HG03520 (cell line): Measurements from ENCODE around the gene CRABP2.

ENCODE experiments used
- ATAC-seq: cut with Tn5 transposase; IDR thresholded peaks from one replicate; pipeline ENCODE4 v1.9.1; 2021; ENCODE audit warnings: mild to moderate bottlenecking, moderate library complexity; ENCODE audit not compliant: unreplicated experiment

Gene CRABP2

GRCh38 chr1:156691665-156692440 is 13.5 kb downstream of the CRABP2 start:
- ATAC-seq, result no peak

GRCh38 chr1:156691191-156691590 is 14.2 kb downstream of the CRABP2 start:
- no peak for ATAC-seq

- no peak for ATAC-seq
Measured at GRCh38 chr1:156690675-156691036, 14.7 kb downstream of the CRABP2 start.

GRCh38 chr1:156689953-156690674 is 15.3 kb downstream of the CRABP2 start:
- no peak for ATAC-seq

- no peak for ATAC-seq
Measured at GRCh38 chr1:156689035-156689952, 16.1 kb downstream of the CRABP2 start.

GRCh38 chr1:156684227-156684782 is 21.1 kb downstream of the CRABP2 start:
- no peak for ATAC-seq

GRCh38 chr1:156682166-156682890 is 23.1 kb downstream of the CRABP2 start:
- ATAC-seq, result no peak

GRCh38 chr1:156681196-156681960 is 24.0 kb downstream of the CRABP2 start:
- ATAC-seq, result no peak

- ATAC-seq, result no peak
Measured at GRCh38 chr1:156680056-156680455, 25.3 kb downstream of the CRABP2 start.

GRCh38 chr1:156677616-156678596 is 27.5 kb downstream of the CRABP2 start:
- ATAC-seq, result no peak

- ATAC-seq, result no peak
Measured at GRCh38 chr1:156676820-156677615, 28.4 kb downstream of the CRABP2 start, which contains the start of gene NES. NES (minus strand) TSS chr1:156677407; CDS start chr1:156677264, 143 bp downstream.

GRCh38 chr1:156676114-156676819 is 29.1 kb downstream of the CRABP2 start:
- no peak for ATAC-seq

- ATAC-seq, result no peak
Measured at GRCh38 chr1:156675210-156676113, 29.9 kb downstream of the CRABP2 start.

- no peak for ATAC-seq
Measured at GRCh38 chr1:156673387-156674121, 31.8 kb downstream of the CRABP2 start.

GRCh38 chr1:156671804-156672203 is 33.6 kb downstream of the CRABP2 start:
- ATAC-seq, result no peak
